ENCODE results near the gene CDHR5.
A peak's percentile ranks its signal among the peaks of the same experiment; 100 is the strongest.

The CDHR5 gene

GRCh38 chr11:592918-593317, 31.8 kb downstream of the CDHR5 start:
- peaks cover 15% of the 10 kb centered on the region for H3K4me1 Mint-ChIP-seq
- peaks cover 19% of the 10 kb centered on the region for H3K36me3 Mint-ChIP-seq
- no peak overlapping the region for H3K27ac Mint-ChIP-seq
- no peaks in the 10 kb centered on the region for H3K9me3 Mint-ChIP-seq
- no peak overlapping the region for H3K4me3 Mint-ChIP-seq
- no peaks in the 10 kb centered on the region for H3K27me3 Mint-ChIP-seq

GRCh38 chr11:592501-592900, 32.3 kb downstream of the CDHR5 start:
- H3K27ac Mint-ChIP-seq = no peak overlapping the region
- no peaks in the 10 kb centered on the region for H3K27me3 Mint-ChIP-seq
- no peaks in the 10 kb centered on the region for H3K9me3 Mint-ChIP-seq
- peaks cover 20% of the 10 kb centered on the region for H3K36me3 Mint-ChIP-seq
- no peak overlapping the region for H3K4me3 Mint-ChIP-seq
- H3K4me1 Mint-ChIP-seq = peaks cover 19% of the 10 kb centered on the region

GRCh38 chr11:590997-591396, 33.8 kb downstream of the CDHR5 start:
- peaks cover 21% of the 10 kb centered on the region for H3K36me3 Mint-ChIP-seq
- no peaks in the 10 kb centered on the region for H3K27me3 Mint-ChIP-seq
- H3K4me1 Mint-ChIP-seq = peaks cover 28% of the 10 kb centered on the region
- no peak overlapping the region for H3K4me3 Mint-ChIP-seq
- H3K27ac Mint-ChIP-seq = peak overlapping the region; percentile 17
- no peaks in the 10 kb centered on the region for H3K9me3 Mint-ChIP-seq

- H3K27ac Mint-ChIP-seq = peak overlapping the region; percentile 70
- peaks cover 21% of the 10 kb centered on the region for H3K36me3 Mint-ChIP-seq
- no peaks in the 10 kb centered on the region for H3K9me3 Mint-ChIP-seq
- no peak overlapping the region for H3K4me3 Mint-ChIP-seq
- no peaks in the 10 kb centered on the region for H3K27me3 Mint-ChIP-seq
- H3K4me1 Mint-ChIP-seq = peaks cover 29% of the 10 kb centered on the region
Measured at GRCh38 chr11:589798-590197, 35.0 kb downstream of the CDHR5 start.

- no peaks in the 10 kb centered on the region for H3K27me3 Mint-ChIP-seq
- H3K36me3 Mint-ChIP-seq = peaks cover 16% of the 10 kb centered on the region
- peak overlapping the region; percentile 91 for H3K27ac Mint-ChIP-seq
- H3K4me1 Mint-ChIP-seq = peaks cover 29% of the 10 kb centered on the region
- H3K4me3 Mint-ChIP-seq = peak overlapping the region; percentile 87
- H3K9me3 Mint-ChIP-seq = no peaks in the 10 kb centered on the region
Measured at GRCh38 chr11:587978-588380, 36.8 kb downstream of the CDHR5 start.

GRCh38 chr11:587546-587945, 37.2 kb downstream of the CDHR5 start:
- H3K9me3 Mint-ChIP-seq = no peaks in the 10 kb centered on the region
- H3K4me1 Mint-ChIP-seq = peaks cover 29% of the 10 kb centered on the region
- peak overlapping the region; percentile 87 for H3K4me3 Mint-ChIP-seq
- peaks cover 16% of the 10 kb centered on the region for H3K36me3 Mint-ChIP-seq
- H3K27ac Mint-ChIP-seq = peak overlapping the region; percentile 91
- no peaks in the 10 kb centered on the region for H3K27me3 Mint-ChIP-seq

- peak overlapping the region; percentile 19 for H3K4me3 Mint-ChIP-seq
- H3K36me3 Mint-ChIP-seq = peaks cover 14% of the 10 kb centered on the region
- no peaks in the 10 kb centered on the region for H3K9me3 Mint-ChIP-seq
- H3K27ac Mint-ChIP-seq = peak overlapping the region; percentile 59
- peaks cover 32% of the 10 kb centered on the region for H3K4me1 Mint-ChIP-seq
- H3K27me3 Mint-ChIP-seq = no peaks in the 10 kb centered on the region
Measured at GRCh38 chr11:586376-587316, 38.1 kb downstream of the CDHR5 start.

GRCh38 chr11:584287-584686, 40.5 kb downstream of the CDHR5 start:
- Mint-ChIP-seq H3K4me1 (peaks cover 48% of the 10 kb centered on the region), H3K27ac (no peak overlapping the region), H3K4me3 (no peak overlapping the region), H3K27me3 (no peaks in the 10 kb centered on the region), H3K9me3 (no peaks in the 10 kb centered on the region), H3K36me3 (peaks cover 9% of the 10 kb centered on the region)

- Mint-ChIP-seq H3K4me1 (peaks cover 49% of the 10 kb centered on the region), H3K36me3 (peaks cover 2% of the 10 kb centered on the region), H3K27ac (no peak overlapping the region), H3K27me3 (no peaks in the 10 kb centered on the region), H3K4me3 (no peak overlapping the region), H3K9me3 (no peaks in the 10 kb centered on the region)
Measured at GRCh38 chr11:581752-582151, 43.0 kb downstream of the CDHR5 start.

GRCh38 chr11:581342-581741, 43.4 kb downstream of the CDHR5 start:
- Mint-ChIP-seq H3K4me1 (peaks cover 47% of the 10 kb centered on the region), H3K27ac (no peak overlapping the region), H3K9me3 (no peaks in the 10 kb centered on the region), H3K36me3 (peaks cover 2% of the 10 kb centered on the region), H3K27me3 (no peaks in the 10 kb centered on the region), H3K4me3 (no peak overlapping the region)

- Mint-ChIP-seq H3K9me3 (no peaks in the 10 kb centered on the region), H3K27me3 (no peaks in the 10 kb centered on the region), H3K36me3 (no peaks in the 10 kb centered on the region), H3K4me3 (peak overlapping the region; percentile 49), H3K27ac (peak overlapping the region; percentile 25), H3K4me1 (peaks cover 45% of the 10 kb centered on the region)
Measured at GRCh38 chr11:579830-580601, 44.7 kb downstream of the CDHR5 start.

- Mint-ChIP-seq H3K4me3 (peak overlapping the region; percentile 93), H3K36me3 (no peaks in the 10 kb centered on the region), H3K4me1 (peaks cover 57% of the 10 kb centered on the region), H3K27ac (peak overlapping the region; percentile 59), H3K9me3 (no peaks in the 10 kb centered on the region), H3K27me3 (no peaks in the 10 kb centered on the region)
Measured at GRCh38 chr11:578276-579035, 46.3 kb downstream of the CDHR5 start.

GRCh38 chr11:577611-577894, 47.2 kb downstream of the CDHR5 start:
- peaks cover 57% of the 10 kb centered on the region for H3K4me1 Mint-ChIP-seq
- no peaks in the 10 kb centered on the region for H3K36me3 Mint-ChIP-seq
- no peaks in the 10 kb centered on the region for H3K27me3 Mint-ChIP-seq
- H3K9me3 Mint-ChIP-seq = no peaks in the 10 kb centered on the region
- peak overlapping the region; percentile 87 for H3K27ac Mint-ChIP-seq
- peak overlapping the region; percentile 93 for H3K4me3 Mint-ChIP-seq

- H3K27me3 Mint-ChIP-seq = no peaks in the 10 kb centered on the region
- H3K9me3 Mint-ChIP-seq = no peaks in the 10 kb centered on the region
- peak overlapping the region; percentile 93 for H3K4me3 Mint-ChIP-seq
- H3K27ac Mint-ChIP-seq = peak overlapping the region; percentile 87
- H3K4me1 Mint-ChIP-seq = peaks cover 57% of the 10 kb centered on the region
- no peaks in the 10 kb centered on the region for H3K36me3 Mint-ChIP-seq
Measured at GRCh38 chr11:576811-577610, 47.7 kb downstream of the CDHR5 start.
